B cell (primary cell): ENCODE data around the gene TENT4A. TPM values are rescaled to one million over a fixed set of nuclear protein-coding genes. Genes with fewer than 3 reads are reported as not detected.

ENCODE experiments used
- ATAC-seq: fragments of 200-7000 bp; cut with Tn5 transposase; one replicate; pipeline ENCODE4 v1.10.0; 2021; ENCODE audit warnings: low read depth, mild to moderate bottlenecking, moderate number of reproducible peaks, moderate library complexity
- CTCF ChIA-PET: fragments of 350-600 bp; sonication (Branson Sonifier 250); formaldehyde crosslinking; loops from one replicate; lab custom pipeline; 2021; ENCODE audit warnings: antibody characterized with exemption, inconsistent platforms; lab: Charles Lee
- POLR2A ChIA-PET: fragments of 350-600 bp; sonication (Branson Sonifier 250); formaldehyde crosslinking; loops from one replicate; lab custom pipeline; 2021; ENCODE audit warnings: antibody characterized with exemption; lab: Charles Lee
- DNase-seq: peaks from one replicate; pipeline ENCODE4 v3.0.0; 2013
- H2AFZ ChIP-seq: 2 replicates; pipeline ENCODE4 v1.6.1; 2012; ENCODE audit warnings: mild to moderate bottlenecking, low read depth, low read length; ENCODE audit not compliant: insufficient read depth, poor library complexity, severe bottlenecking
- H3K27ac ChIP-seq, 2 donors: 1 replicate in 1 of 2; 2 replicates in 1 of 2; pipeline ENCODE4 v1.5.1; 2012 to 2013; ENCODE audit warnings: low read length in 2 of 2, mild to moderate bottlenecking in 2 of 2, moderate library complexity in 1 of 2
- H3K27me3 ChIP-seq, 4 experiments: fragments of 200-600 bp in 1 of 4; sonication (generic) in 1 of 4; replicated peaks in 1 of 4; 1 replicate in 2 of 4; 2 replicates in 2 of 4; pipeline versions ENCODE4 v1.6.1 to v1.7.0; 2013 to 2016; ENCODE audit warnings: low read length in 3 of 4, mild to moderate bottlenecking in 2 of 4, mixed read lengths in 1 of 4, moderate library complexity in 1 of 4; ENCODE audit not compliant: insufficient read depth in 4 of 4, control insufficient read depth in 3 of 4; ENCODE audit errors: control extremely low read depth in 1 of 4
- H3K36me3 ChIP-seq, 2 experiments: replicated peaks in 1 of 2; 1 replicate in 1 of 2; 2 replicates in 1 of 2; pipeline versions ENCODE4 v1.6.1 to v1.7.1; 2013; ENCODE audit warnings: low read length in 1 of 2; ENCODE audit not compliant: insufficient read depth in 2 of 2, control insufficient read depth in 1 of 2; ENCODE audit errors: control extremely low read depth in 1 of 2, extremely low read depth in 1 of 2
- H3K4me1 ChIP-seq, 2 donors: fragments of 200-600 bp in 1 of 2; sonication (generic) in 1 of 2; 1 replicate in 1 of 2; 2 replicates in 1 of 2; pipeline versions ENCODE4 v1.5.1 to v1.6.1; 2013 to 2017; ENCODE audit warnings: low read length in 2 of 2; ENCODE audit not compliant: control insufficient read depth in 2 of 2, insufficient read depth in 2 of 2
- H3K4me2 ChIP-seq: replicated peaks from 2 replicates; pipeline ENCODE3; 2012; ENCODE audit warnings: mild to moderate bottlenecking, low read depth, low read length; ENCODE audit not compliant: poor library complexity, severe bottlenecking
- H3K4me3 ChIP-seq, 5 experiments: fragments of 200-600 bp in 1 of 5; sonication (generic) in 1 of 5; 1 replicate in 3 of 5; 2 replicates in 2 of 5; pipeline versions ENCODE4 v1.5.1 to v1.7.0; 2011 to 2016; ENCODE audit warnings: low read length in 4 of 5, mild to moderate bottlenecking in 4 of 5, low read depth in 2 of 5, control low read depth in 1 of 5, moderate library complexity in 1 of 5; ENCODE audit not compliant: insufficient read depth in 1 of 5; ENCODE audit errors: control extremely low read depth in 1 of 5, extremely low read depth in 1 of 5
- H3K79me2 ChIP-seq: fragments of 200-600 bp; sonication (generic); one replicate; pipeline ENCODE4 v1.6.0; 2016; ENCODE audit warnings: low read length; ENCODE audit not compliant: control insufficient read depth, insufficient read depth
- H3K9ac ChIP-seq: fragments of 200-600 bp; sonication (generic); 2 replicates; pipeline ENCODE4 v1.6.1; 2017; ENCODE audit warnings: mild to moderate bottlenecking, low read length, moderate library complexity
- H3K9me3 ChIP-seq, 3 donors: one replicate each; pipeline versions ENCODE4 v1.6.1 to v1.7.1; 2013; ENCODE audit warnings: low read length in 2 of 3; ENCODE audit not compliant: control insufficient read depth in 2 of 3, insufficient read depth in 1 of 3; ENCODE audit errors: control extremely low read depth in 1 of 3
- H4K20me1 ChIP-seq: 2 replicates; pipeline ENCODE4 v1.6.0; 2012; ENCODE audit warnings: mild to moderate bottlenecking, low read length; ENCODE audit not compliant: insufficient read depth, control insufficient read depth, poor library complexity, severe bottlenecking
- H3K27ac Mint-ChIP-seq: one replicate; pipeline ENCODE4 v1.8.0; 2021; ENCODE audit warnings: mixed read lengths
- H3K27me3 Mint-ChIP-seq: one replicate; pipeline ENCODE4 v1.8.0; 2021; ENCODE audit warnings: mixed read lengths
- H3K4me1 Mint-ChIP-seq: one replicate; pipeline ENCODE4 v1.8.0; 2021; ENCODE audit warnings: mixed read lengths
- H3K4me3 Mint-ChIP-seq: one replicate; pipeline ENCODE4 v1.8.0; 2021; ENCODE audit warnings: mixed read lengths
- H3K9me3 Mint-ChIP-seq: one replicate; pipeline ENCODE4 v1.8.0; 2022; ENCODE audit warnings: mixed read lengths; ENCODE audit not compliant: insufficient read depth
- EZH2 ChIP-seq: IDR thresholded peaks from 2 replicates; pipeline ENCODE4 v1.6.1; 2012; ENCODE audit warnings: borderline replicate concordance, low read depth, mild to moderate bottlenecking, moderate library complexity, low read length; ENCODE audit not compliant: insufficient read depth, poor library complexity, severe bottlenecking
- WGBS: methylation state at CpG from one replicate; pipeline ENCODE4 v1.1.5; 2013; ENCODE audit warnings: missing lambda C conversion rate; ENCODE audit not compliant: insufficient coverage; 5-methylcytosine and 5-hydroxymethylcytosine counted together
- intact Hi-C: fragments of 100-400 bp; cut with micrococcal nuclease; formaldehyde crosslinking; loops from one replicate; pipeline ENCODE4 v1.10.0; 2022
- polyA plus RNA-seq: library from polyadenylated mRNA; depleted of rRNA; stranded (reverse); fragments of >200 nt; gene quantifications from 2 replicates; pipeline ENCODE4 v1.2.3, GENCODE V29; 2012
- total RNA-seq, 2 donors: library from RNA; stranded (reverse); fragments of 120-200 nt in 1 of 2; gene quantifications; 1 replicate in 1 of 2; 2 replicates in 1 of 2; pipeline versions ENCODE4 v1.2.3 to v1.2.4, GENCODE V29; 2013 to 2022
- TF ChIP-seq, protein P1 (sequence below): fragments of 200-600 bp; IDR thresholded peaks from one replicate; pipeline ENCODE4 v1.8.0; 2022; ENCODE audit warnings: antibody characterized with exemption, mild to moderate bottlenecking

TENT4A gene
- total and polyA plus RNA-seq, 2 donors (not counting 1 experiment from before 2014, with no cell fraction given), result 18.5 to 63.6 TPM

DNA sequence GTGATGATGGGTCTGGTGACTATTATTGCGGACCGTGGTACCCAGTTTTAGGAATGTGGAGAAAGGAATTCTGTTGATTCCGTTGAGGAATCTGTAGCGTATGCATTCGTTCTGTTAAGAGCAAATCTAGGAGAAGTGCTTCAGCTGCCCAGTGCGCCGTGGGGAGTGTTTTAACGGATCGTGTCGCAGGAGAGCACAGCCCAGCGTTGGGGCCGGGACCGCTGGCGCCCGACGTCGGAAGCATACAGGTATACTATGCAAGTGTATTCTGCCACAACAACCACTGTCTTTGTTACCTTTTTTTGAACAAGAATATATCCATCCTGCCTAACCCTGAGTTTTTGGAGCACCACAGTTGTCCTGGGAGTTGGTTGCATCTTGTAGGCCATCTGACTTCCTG, 42.7 kb downstream of the TENT4A start:
- H3K9ac ChIP-seq, result no peak overlapping the region
- ATAC-seq, result no peak
- no peaks in the 10 kb centered on the region for H3K9me3 ChIP-seq
- H4K20me1 ChIP-seq, result no peaks in the 10 kb centered on the region
- 97% methylated on average over 17 of the region's 17 CpGs for WGBS
- no peak overlapping the region for H3K4me2 ChIP-seq
- ChIA-PET POLR2A (no interaction called here), CTCF (interaction anchor here (1.7 kb wide), 1 partner anchor 12 kb away, joined by 5 read pairs; no protein-coding TSS in a partner anchor)
- H3K4me1 Mint-ChIP-seq, result no peaks in the 10 kb centered on the region
- no peak overlapping the region for H3K4me3 ChIP-seq
- no peaks in the 10 kb centered on the region for H3K27me3 Mint-ChIP-seq
- H3K27ac ChIP-seq, result no peak overlapping the region
- H3K79me2 ChIP-seq, result no peaks in the 10 kb centered on the region
- H2AFZ ChIP-seq, result no peak overlapping the region
- H3K27ac Mint-ChIP-seq, result no peak overlapping the region
- no peaks in the 10 kb centered on the region for H3K27me3 ChIP-seq
- TF ChIP-seq, protein P1, sequence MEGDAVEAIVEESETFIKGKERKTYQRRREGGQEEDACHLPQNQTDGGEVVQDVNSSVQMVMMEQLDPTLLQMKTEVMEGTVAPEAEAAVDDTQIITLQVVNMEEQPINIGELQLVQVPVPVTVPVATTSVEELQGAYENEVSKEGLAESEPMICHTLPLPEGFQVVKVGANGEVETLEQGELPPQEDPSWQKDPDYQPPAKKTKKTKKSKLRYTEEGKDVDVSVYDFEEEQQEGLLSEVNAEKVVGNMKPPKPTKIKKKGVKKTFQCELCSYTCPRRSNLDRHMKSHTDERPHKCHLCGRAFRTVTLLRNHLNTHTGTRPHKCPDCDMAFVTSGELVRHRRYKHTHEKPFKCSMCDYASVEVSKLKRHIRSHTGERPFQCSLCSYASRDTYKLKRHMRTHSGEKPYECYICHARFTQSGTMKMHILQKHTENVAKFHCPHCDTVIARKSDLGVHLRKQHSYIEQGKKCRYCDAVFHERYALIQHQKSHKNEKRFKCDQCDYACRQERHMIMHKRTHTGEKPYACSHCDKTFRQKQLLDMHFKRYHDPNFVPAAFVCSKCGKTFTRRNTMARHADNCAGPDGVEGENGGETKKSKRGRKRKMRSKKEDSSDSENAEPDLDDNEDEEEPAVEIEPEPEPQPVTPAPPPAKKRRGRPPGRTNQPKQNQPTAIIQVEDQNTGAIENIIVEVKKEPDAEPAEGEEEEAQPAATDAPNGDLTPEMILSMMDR, result no peak
- no peak for TF ChIP-seq EZH2
- peaks cover 5 to 68% of the 10 kb centered on the region in 2 experiments for H3K36me3 ChIP-seq
- DNase-seq, result no peak
- no peak overlapping the region for H3K4me3 Mint-ChIP-seq
- intact Hi-C loops, result no loop called here
- H3K9me3 Mint-ChIP-seq, result no peaks in the 10 kb centered on the region
- H3K4me1 ChIP-seq, result no peaks in the 10 kb centered on the region

DNA sequence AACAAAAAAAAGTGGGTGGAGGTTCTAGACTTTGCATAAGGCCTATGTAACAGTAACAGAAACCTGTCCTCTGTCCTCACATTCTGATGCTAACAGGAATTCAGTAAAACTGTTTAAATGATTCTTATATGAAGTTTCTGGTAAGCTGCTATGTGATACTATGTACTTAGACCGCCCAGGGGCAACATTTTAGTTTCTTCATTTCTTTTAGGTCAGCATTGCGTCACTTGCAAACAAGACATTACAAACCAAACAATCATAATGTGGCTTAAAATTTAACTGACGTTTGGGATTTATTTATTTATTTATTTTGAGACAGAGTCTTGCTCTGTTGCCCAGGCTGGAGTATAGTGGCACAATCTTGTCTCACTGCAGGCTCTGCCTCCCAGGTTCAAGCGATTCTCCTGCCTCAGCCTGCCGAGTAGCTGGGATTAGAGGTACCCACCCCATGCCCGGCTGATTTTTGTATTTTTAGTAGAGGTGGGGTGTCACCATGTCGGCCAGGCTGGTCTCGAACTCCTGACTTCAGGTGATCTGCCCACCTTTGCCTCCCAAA, 44.3 kb downstream of the TENT4A start:
- Histone ChIP-seq H3K9ac (no peak overlapping the region), H4K20me1 (no peaks in the 10 kb centered on the region), H3K27me3 (no peaks in the 10 kb centered on the region), H3K4me3 (no peak overlapping the region), H3K4me1 (no peaks in the 10 kb centered on the region), H3K9me3 (peaks cover 0 to 3% (median 2%) of the 10 kb centered on the region in 3 donors), H3K36me3 (peaks cover 4 to 54% of the 10 kb centered on the region in 2 experiments), H3K79me2 (no peaks in the 10 kb centered on the region), H3K4me2 (no peak overlapping the region), H3K27ac (no peak overlapping the region), H2AFZ (no peak overlapping the region)
- H3K4me1 Mint-ChIP-seq, result no peaks in the 10 kb centered on the region
- H3K9me3 Mint-ChIP-seq, result no peaks in the 10 kb centered on the region
- H3K27me3 Mint-ChIP-seq, result no peaks in the 10 kb centered on the region
- H3K4me3 Mint-ChIP-seq, result no peak overlapping the region
- WGBS, result 94% methylated on average over 4 of the region's 8 CpGs
- TF ChIP-seq, protein P1, result no peak
- no peak for TF ChIP-seq EZH2
- ChIA-PET POLR2A (no interaction called here), CTCF (interaction anchor here (1.1 to 1.2 kb wide), 2 partner anchors 10 to 12 kb away, joined by 3 to 4 read pairs; no protein-coding TSS in a partner anchor)
- ATAC-seq (no peak), DNase-seq (no peak)
- no peak overlapping the region for H3K27ac Mint-ChIP-seq
- intact Hi-C loops, result no loop called here
